Measurements from ENCODE around the gene SLC2A1.

GRCh38 chr1:42999308-42999707, 40.6 kb upstream of the SLC2A1 start:
- TF ChIP-seq CTCF (conservative IDR thresholded peaks at IDR 0.05) (no peak), EZH2 (IDR thresholded peaks at IDR 0.05; ENCODE audit: low read depth) (no peak)

All from PC-9 (cell line).